ENCODE results near the gene CHCHD3.

- TF ChIP-seq ZNF423 (CRISPR knock-in tag; IDR thresholded peaks at IDR 0.05) (no peak), FOXK1 (CRISPR knock-in tag; IDR thresholded peaks at IDR 0.05) (no peak)
These were observed 45.6 kb downstream of the CHCHD3 start for GRCh38 chr7:133036289-133036688.

Measured in WTC11 (cell line).